Measurements from ENCODE around the gene GCFC2. TPM values are rescaled to one million over a fixed set of nuclear protein-coding genes. Genes with fewer than 3 reads are reported as not detected.
"Not testable (repeated sequence)": the region's sequence is repeated elsewhere in the genome, so short reads cannot be mapped to it uniquely, and the experiment has no call there.

GCFC2 gene
- 26.3 and 30.2 TPM in 2 replicates for total RNA-seq

- intact Hi-C loops (cut with micrococcal nuclease): loop anchor here (1.0 to 5.0 kb wide), 4 partner anchors 33 to 868 kb away; partner anchors contain the start of genes MRPL19 and POLE4
Observed at GRCh38 chr2:75710577-75711253, at the start of gene GCFC2. Gene GCFC2 (minus strand): TSS chr2:75710915. CDS start chr2:75710855, 60 bp downstream.

GRCh38 chr2:75752828-75753227 is 42.1 kb upstream of the GCFC2 start:
- intact Hi-C loops (cut with micrococcal nuclease): no loop called here

- intact Hi-C loops (cut with micrococcal nuclease): no loop called here
Observed at GRCh38 chr2:75751824-75752468, 41.2 kb upstream of the GCFC2 start.

DNA sequence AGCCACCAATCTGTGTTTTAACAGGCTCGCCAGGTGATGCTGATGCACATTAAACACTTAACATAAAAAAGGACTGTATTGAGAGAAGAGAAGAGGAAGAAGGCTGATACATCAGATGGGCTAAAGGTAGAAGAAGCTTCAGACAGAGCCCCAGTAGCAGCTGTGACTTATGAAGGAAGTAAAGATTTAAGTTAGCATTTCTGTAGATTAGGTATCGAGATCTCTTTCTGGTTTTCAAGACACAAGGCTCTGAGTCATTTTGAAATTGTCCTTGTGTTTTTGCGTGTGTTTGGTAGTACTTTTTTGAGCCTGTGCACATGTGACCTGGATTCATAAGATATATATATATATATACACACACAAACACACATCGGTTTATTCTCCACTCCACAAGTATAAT is 40.6 kb upstream of the GCFC2 start:
- intact Hi-C loops (cut with micrococcal nuclease): no loop called here

DNA sequence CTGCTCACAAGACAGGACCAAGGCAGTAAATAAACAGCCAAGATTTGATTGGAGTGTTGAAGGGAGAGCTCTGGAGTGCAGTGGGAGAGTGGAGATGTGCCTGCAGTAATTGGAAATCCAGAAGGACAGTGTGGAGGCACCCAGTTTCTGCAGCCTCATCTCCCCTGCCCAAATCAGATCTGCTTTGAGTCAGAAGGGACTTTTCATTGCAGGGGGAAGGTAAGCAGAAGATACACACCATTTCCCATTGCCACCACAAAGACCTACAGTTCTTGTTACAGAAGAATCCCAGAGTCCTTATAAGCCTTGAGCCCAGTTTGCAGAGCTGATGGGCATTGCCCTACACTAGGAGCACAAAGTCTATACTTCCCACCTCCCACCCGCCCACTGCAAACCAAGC is 27.2 kb upstream of the GCFC2 start:
- intact Hi-C loops (cut with micrococcal nuclease): no loop called here

GRCh38 chr2:75736276-75736675 is 25.6 kb upstream of the GCFC2 start:
- intact Hi-C loops (cut with micrococcal nuclease): no loop called here

DNA sequence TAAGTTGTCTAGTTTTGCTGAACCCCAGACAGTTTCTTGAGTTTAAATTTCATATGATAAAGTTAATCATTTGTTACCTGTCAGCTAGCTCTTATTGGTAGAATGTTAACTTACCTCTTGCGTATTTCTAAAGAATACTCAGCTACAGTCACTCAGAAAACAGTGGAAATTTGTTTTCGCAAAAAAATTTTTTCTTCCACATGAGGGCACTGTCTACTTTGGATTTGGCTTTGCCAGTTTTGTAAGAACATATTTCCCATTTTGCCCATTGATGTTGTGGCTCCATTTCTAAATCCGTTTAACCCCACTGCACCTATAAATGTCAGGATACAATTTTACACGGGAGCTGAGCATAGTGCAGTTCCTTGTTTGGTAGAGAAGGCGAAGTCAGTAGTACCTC is 19.1 kb upstream of the GCFC2 start:
- intact Hi-C loops (cut with micrococcal nuclease): no loop called here

- intact Hi-C loops (cut with micrococcal nuclease): no loop called here
Observed at GRCh38 chr2:75728614-75729419, 18.1 kb upstream of the GCFC2 start.

DNA sequence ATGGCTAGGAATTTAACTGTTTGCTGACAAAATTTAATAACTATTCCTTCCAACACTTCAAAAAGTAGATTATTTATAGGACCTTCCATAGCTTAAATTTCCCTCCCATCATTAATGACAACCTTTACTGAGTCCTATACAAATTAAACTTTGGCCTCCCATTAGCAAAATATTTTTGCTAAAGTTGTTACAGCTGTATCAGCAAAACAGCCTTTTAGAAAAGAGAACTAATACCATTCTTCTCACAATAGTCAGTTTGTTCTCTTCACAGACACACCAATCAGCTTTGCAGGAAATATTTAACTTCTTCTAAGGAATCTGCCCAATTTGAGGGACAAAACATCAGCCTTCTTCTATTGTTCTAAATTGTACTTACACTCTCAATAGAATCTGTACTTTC is 12.0 kb upstream of the GCFC2 start:
- intact Hi-C loops (cut with micrococcal nuclease): no loop called here

DNA sequence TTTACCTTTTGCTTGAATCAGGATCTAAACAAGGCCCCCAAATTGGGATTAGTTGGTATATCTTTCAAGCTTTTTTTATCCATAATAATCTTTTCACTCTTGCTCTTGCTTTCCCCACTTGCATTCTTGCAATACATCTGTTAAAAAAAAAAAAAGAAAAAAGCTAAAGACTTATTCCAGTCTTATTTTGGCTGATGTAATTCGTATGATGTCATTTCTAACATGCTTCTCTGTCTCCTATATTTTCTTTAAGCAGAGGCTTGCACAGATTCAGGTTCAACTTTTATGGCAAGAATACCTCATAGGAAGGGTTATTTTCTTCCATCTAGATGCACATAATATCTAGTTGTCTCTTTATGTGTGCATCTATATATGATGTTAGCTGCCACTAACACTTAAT is 9.8 kb upstream of the GCFC2 start:
- intact Hi-C loops (cut with micrococcal nuclease): no loop called here

DNA sequence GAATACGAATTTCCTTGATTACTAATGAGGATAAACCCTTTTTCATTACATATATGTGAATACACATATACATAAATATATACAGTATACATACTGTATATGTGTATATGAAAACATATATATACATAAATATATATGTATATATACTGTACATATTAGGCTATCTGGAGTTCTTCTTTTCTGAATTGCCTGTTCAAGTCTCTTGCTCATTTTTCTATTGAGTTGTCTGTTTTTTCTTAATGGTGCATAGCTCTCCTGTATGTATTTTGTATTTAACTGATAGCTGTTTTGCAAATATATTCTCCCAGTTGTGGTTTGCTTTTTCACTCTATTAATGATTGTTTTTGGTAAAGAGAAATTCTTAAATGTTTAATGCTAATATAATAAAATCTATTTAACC is 8.9 kb upstream of the GCFC2 start:
- intact Hi-C loops (cut with micrococcal nuclease): no loop called here

- intact Hi-C loops (cut with micrococcal nuclease): no loop called here
Observed at GRCh38 chr2:75716406-75716805, 5.7 kb upstream of the GCFC2 start.

DNA sequence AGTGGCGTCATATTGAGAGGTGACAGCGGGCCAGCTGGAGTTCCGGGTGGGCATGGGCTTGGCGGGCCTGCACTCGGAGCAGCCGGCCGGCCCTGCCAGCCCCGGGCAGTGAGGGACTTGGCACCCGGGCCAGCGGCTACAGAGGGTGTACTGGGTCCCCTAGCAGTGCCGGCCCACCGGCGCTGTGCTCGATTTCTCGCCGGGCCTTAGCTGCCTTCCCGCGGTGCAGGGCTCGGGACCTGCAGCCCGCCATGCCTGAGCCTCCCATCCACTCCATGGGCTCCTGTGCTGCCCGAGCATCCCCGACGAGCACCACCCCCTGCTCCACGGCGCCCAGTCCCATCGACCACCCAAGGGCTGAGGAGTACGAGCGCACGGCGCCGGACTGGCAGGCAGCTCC is 875 bp upstream of the GCFC2 start:
- intact Hi-C loops (cut with micrococcal nuclease): loop anchor here (2.0 to 5.0 kb wide), 2 partner anchors 753 to 869 kb away; partner anchors contain the start of gene POLE4

- intact Hi-C loops (cut with micrococcal nuclease): loop anchor here (1.0 to 5.0 kb wide), 4 partner anchors 33 to 868 kb away; partner anchors contain the start of genes MRPL19 and POLE4
Observed at GRCh38 chr2:75710220-75710576, 517 bp downstream of the GCFC2 start.

DNA sequence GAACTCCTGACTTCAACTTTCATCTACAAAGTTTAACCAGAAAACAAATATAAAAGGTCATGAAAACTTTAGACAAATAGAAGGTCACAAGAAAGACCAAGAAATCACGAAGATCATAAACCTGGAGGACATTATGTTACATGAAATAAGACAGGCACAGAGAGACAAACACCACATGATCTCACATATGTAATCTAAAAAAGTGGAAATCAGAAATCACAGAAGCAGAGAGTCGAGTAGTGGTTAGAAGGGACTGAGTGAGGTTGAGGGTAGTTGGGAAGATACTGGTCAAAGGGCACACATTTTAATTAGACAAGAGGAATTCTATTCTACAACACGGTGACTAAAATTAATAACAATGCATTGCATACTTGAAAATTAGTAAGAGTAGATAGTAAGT is 1.4 kb downstream of the GCFC2 start:
- intact Hi-C loops (cut with micrococcal nuclease): no loop called here

DNA sequence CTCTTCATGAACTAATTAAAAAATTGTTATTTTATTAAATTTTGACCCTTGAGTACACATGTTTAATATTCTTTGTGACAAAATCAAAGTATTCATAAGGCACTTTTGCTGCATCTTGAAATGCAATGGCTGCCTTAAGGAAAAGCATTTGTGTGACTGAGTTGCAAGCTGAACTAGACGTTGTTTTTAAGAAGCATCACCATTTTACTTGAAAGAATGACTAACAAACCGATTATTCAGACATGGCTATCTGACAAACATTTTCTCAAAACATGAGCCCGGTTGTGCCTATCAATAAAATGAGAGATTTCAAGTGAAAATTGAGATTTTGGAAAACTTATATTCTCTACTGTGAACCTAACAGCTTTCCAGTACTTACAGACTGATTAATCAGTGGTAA is 2.8 kb downstream of the GCFC2 start:
- intact Hi-C loops (cut with micrococcal nuclease): no loop called here

DNA sequence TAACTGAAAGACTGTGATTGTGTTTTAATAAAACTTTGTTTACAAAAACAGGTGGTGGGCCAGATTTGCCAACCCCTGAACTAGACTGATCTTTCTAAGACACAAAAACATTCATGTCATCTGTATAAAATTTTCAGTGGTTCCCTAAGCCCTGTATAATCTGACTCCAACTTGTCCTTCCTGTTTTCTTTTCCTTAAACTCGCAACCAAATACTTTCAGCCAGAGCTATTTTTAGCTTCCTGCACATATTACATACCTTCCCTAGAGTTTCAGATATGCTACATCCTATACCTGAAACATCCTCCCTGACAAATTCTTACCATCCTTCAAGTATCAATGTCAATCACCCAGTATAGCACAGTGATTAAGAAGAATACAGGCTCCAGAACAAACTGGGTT is 4.8 kb downstream of the GCFC2 start:
- intact Hi-C loops (cut with micrococcal nuclease): no loop called here

DNA sequence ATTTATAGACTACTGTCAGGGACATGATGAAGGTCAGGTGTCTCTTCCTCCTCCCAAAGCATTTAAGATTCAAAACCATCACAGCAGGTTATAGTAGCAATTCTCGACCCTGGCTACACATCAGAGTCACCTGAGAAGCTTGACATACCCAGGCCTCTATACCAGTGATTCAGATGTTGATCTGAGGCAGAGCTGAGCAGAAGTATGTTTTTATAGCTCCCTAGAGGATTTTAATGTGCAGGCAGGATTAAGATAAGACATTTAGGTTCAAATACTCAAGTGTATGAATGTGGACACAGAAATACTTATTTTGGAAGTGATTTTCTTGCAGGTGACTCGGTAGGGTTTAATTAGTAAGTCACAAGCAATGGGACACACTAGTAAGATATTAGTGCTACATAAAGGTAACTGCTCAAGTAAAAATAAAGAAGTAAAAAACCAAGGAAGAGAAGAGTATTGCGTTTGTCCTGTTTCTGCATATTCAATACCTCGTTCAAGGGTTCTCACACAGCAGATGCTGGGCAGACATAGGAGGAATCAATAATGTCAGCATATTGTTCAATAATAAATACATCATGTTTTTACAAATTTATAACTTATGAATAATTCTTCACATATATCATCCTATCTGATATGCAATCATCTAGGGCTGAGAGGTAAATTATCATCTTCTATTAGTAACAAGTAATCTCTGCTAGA is 7.0 kb downstream of the GCFC2 start:
- intact Hi-C loops (cut with micrococcal nuclease): no loop called here

DNA sequence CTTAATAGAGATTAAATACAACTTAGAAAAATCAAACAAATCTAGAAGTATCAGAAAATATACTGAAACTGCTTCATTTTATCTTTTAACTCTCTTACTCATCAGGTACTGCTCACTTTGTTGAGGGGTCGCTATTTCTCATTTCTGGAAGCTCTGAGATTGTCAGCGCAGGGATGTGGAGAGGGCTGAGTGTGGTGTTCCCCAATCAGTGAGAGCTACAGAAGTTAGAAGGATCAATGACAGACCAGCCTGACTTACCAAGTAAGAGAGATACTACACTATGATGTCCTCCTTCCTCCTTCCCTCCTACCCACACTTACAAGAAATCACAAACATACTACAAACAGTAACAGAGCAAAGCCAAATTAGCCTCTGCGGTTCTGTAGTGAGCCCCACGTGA is 8.1 kb downstream of the GCFC2 start:
- intact Hi-C loops (cut with micrococcal nuclease): no loop called here

DNA sequence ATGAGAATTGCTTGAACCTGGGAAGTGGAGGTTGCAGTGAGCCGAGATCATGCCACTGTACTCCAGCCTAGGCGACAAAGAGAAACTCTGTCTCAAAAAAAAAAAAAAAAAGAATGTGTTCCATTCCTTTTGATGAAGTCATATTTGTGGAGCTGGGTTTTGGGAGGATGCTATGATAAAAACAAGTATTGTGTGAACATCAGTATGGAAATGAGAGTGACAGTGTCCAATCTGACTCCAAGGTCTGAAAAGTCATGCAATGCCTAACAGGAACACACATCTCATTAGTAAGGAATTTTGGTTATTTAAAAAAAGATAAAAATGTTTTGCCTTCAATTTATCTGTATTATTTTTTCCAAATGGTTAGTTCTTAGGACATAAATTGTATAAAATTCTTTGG is 11.8 kb downstream of the GCFC2 start:
- intact Hi-C loops (cut with micrococcal nuclease): no loop called here

DNA sequence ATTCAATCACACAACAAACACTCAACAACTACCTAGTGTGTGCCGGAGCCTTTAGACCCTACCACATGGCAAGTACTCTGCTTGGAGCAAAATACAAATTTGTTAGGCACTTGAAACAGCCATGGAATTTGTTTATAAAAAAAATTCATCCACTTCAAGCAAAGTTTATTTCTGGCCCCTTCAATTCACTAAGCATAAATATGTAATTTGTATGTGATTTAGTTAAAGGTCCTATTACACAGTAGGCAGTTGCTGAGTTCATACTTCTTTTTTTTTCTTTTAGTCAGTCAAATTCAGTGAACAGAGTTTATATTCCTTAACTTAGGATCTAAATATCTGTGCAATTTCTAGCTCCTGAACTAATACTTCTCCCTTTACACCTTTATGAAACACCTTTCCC is 22.5 kb downstream of the GCFC2 start:
- intact Hi-C loops (cut with micrococcal nuclease): no loop called here

DNA sequence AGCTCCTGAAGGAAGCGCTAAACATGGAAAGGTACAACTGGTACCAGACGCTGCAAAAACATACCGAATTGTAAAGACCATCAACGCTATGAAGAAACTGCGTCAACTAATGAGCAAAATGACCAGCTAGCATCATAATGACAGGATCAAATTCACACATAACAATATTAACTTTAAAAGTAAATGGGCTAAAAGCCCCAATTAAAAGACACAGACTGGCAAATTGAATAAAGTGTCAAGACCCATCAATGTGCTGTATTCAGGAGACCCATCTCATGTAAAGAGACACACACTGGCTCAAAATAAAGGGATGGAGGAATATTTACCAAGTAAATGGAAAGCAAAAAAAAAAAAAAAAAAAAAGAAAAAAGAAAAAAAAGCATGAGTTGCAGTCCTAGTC is 27.3 kb downstream of the GCFC2 start:
- intact Hi-C loops (cut with micrococcal nuclease): not testable (repeated sequence)
